ENCODE data around the gene KMT2B. TPM values are rescaled to one million over a fixed set of nuclear protein-coding genes. Genes with fewer than 3 reads are reported as not detected.

Gene KMT2B
- total and polyA plus RNA-seq, 5 donors = 13.8 to 19.1 (median 16.8) TPM

GRCh38 chr19:35776102-35776788 is 58.4 kb downstream of the KMT2B start:
- H3K4me3 ChIP-seq (ENCODE audit: low read length) = peak overlapping the region; percentile 97
- WGBS = 52% methylated on average over 13 of the region's 13 CpGs
- DNase-seq (peak in 1 of 3 donors; percentile 23), ATAC-seq (no peak)
- no peaks in the 10 kb centered on the region for H3K27me3 ChIP-seq (ENCODE audit: control insufficient read depth, insufficient read depth)
- H3K9me3 ChIP-seq (ENCODE audit: control insufficient read depth, low read length) = no peaks in the 10 kb centered on the region
- intact Hi-C loops (cut with DNase I) = no loop called here
- peaks cover 4% of the 10 kb centered on the region for H3K4me1 ChIP-seq (ENCODE audit: control insufficient read depth, insufficient read depth, low read length)
- no peak overlapping the region for H3K27ac ChIP-seq (ENCODE audit: low read length)

DNA sequence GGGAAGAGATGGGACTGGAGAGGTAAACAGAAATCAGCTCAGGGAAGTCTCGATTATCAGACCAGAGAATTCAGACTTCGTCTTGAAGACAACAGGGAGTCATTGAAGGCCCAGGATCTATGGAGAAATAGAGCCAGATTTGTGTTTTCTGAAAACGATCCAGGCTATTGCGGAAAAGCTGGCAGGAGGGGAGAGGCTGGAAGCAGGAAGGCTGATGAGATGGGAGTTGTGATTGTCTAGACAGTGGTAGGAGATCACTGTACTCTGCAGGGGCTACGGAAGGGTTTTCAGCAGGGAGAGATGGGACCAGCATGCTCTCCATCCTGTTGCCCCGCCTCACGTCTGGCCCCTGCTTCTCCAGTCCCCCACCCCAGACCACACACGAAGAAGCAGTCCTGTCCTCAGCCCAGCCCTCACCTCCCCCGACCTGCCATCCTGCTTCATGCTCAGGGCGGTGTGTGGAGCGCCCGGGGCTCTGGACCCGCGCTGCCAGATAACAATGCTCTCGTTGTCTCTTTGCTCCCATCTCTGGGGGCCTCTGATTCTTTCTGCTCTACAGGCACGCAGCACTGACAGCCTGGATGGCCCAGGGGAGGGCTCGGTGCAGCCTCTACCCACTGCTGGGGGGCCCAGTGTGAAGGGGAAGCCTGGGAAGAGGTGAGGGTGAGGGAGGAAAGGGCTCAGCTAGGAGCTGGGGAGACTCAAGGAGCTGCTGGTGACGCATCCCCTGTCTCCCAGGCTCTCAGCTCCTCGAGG is 59.5 kb downstream of the KMT2B start:
- 67% methylated on average over 19 of the region's 19 CpGs for WGBS
- Histone ChIP-seq H3K4me3 (ENCODE audit: low read length) (no peak overlapping the region), H3K4me1 (ENCODE audit: control insufficient read depth, insufficient read depth, low read length) (peaks cover 4% of the 10 kb centered on the region), H3K9me3 (ENCODE audit: control insufficient read depth, low read length) (no peaks in the 10 kb centered on the region), H3K27me3 (ENCODE audit: control insufficient read depth, insufficient read depth) (no peaks in the 10 kb centered on the region), H3K27ac (ENCODE audit: low read length) (no peak overlapping the region)
- DNase-seq = peak in 1 of 3 donors; percentile 45
- intact Hi-C loops (cut with DNase I) = no loop called here
- ATAC-seq = no peak

GRCh38 chr19:35777961-35778360 is 60.2 kb downstream of the KMT2B start:
- 94% methylated on average over 7 of the region's 7 CpGs for WGBS
- intact Hi-C loops (cut with DNase I) = no loop called here

GRCh38 chr19:35779033-35779432 is 61.2 kb downstream of the KMT2B start:
- intact Hi-C loops (cut with DNase I) = no loop called here
- Histone ChIP-seq H3K27me3 (ENCODE audit: control insufficient read depth, insufficient read depth) (no peaks in the 10 kb centered on the region), H3K27ac (ENCODE audit: low read length) (no peak overlapping the region), H3K4me1 (ENCODE audit: control insufficient read depth, insufficient read depth, low read length) (peaks cover 4% of the 10 kb centered on the region), H3K4me3 (ENCODE audit: low read length) (no peak overlapping the region), H3K9me3 (ENCODE audit: control insufficient read depth, low read length) (no peaks in the 10 kb centered on the region)
- no peak for DNase-seq
- 92% methylated on average over 8 of the region's 8 CpGs for WGBS
- ATAC-seq = no peak

More at GRCh38 chr19:35777961-35778360, 60.2 kb downstream of the KMT2B start:
- ATAC-seq = no peak
- Histone ChIP-seq H3K4me3 (ENCODE audit: low read length) (no peak overlapping the region), H3K27ac (ENCODE audit: low read length) (no peak overlapping the region), H3K9me3 (ENCODE audit: control insufficient read depth, low read length) (no peaks in the 10 kb centered on the region), H3K27me3 (ENCODE audit: control insufficient read depth, insufficient read depth) (no peaks in the 10 kb centered on the region), H3K4me1 (ENCODE audit: control insufficient read depth, insufficient read depth, low read length) (peaks cover 4% of the 10 kb centered on the region)
- DNase-seq = no peak

DNA sequence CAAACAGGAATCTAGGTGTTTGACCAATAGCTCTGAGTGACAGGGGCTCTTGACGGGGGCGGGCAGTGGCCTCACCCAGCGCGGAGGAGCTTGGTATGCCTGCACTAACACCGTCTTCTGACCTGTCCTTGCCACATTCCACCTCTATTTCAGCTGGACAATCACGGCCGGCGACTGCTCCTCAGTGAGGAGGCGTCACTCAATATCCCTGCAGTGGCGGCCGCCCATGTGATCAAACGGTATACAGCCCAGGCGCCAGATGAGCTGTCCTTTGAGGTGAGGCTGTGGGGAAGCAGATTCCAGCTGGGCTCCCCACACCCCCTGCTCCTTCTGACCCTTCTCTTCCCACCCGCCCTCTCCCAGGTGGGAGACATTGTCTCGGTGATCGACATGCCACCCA is 62.3 kb downstream of the KMT2B start:
- 91% methylated on average over 16 of the region's 16 CpGs for WGBS
- ATAC-seq (no peak), DNase-seq (no peak)
- Histone ChIP-seq H3K9me3 (ENCODE audit: control insufficient read depth, low read length) (no peaks in the 10 kb centered on the region), H3K4me1 (ENCODE audit: control insufficient read depth, insufficient read depth, low read length) (no peaks in the 10 kb centered on the region), H3K4me3 (ENCODE audit: low read length) (no peak overlapping the region), H3K27me3 (ENCODE audit: control insufficient read depth, insufficient read depth) (no peaks in the 10 kb centered on the region), H3K27ac (ENCODE audit: low read length) (no peak overlapping the region)
- intact Hi-C loops (cut with DNase I) = no loop called here

- 96% methylated on average over 20 of the region's 20 CpGs for WGBS
- intact Hi-C loops (cut with DNase I) = no loop called here
Measured at GRCh38 chr19:35780717-35781116, 62.9 kb downstream of the KMT2B start.

DNA sequence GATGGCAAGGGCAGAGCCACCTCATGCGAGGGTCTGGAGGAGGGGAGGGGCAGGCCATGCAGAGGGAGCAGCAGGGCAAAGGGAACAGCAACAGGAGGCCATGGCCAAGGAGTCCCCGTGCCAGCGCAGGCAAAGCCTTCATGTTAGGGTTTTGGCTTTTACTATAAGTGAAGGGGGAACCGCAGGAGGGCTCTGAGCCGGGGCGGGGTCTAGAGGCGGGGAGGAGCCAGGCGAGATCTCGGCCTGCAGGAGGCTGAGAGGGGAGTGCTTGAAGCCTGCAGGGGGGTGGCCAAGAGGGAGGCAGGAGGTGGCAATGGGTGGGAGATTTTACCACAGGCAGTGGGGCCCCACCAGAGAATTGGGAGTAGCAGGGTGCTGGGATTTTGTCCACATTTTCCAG is 63.8 kb downstream of the KMT2B start:
- ATAC-seq (no peak), DNase-seq (no peak)
- no peaks in the 10 kb centered on the region for H3K9me3 ChIP-seq (ENCODE audit: control insufficient read depth, low read length)
- no peaks in the 10 kb centered on the region for H3K27me3 ChIP-seq (ENCODE audit: control insufficient read depth, insufficient read depth)
- intact Hi-C loops (cut with DNase I) = no loop called here
- WGBS = 73% methylated on average over 9 of the region's 9 CpGs
- H3K4me1 ChIP-seq (ENCODE audit: control insufficient read depth, insufficient read depth, low read length) = no peaks in the 10 kb centered on the region
- no peak overlapping the region for H3K27ac ChIP-seq (ENCODE audit: low read length)
- H3K4me3 ChIP-seq (ENCODE audit: low read length) = no peak overlapping the region

More at GRCh38 chr19:35780717-35781116, 62.9 kb downstream of the KMT2B start:
- Histone ChIP-seq H3K9me3 (ENCODE audit: control insufficient read depth, low read length) (no peaks in the 10 kb centered on the region), H3K4me1 (ENCODE audit: control insufficient read depth, insufficient read depth, low read length) (no peaks in the 10 kb centered on the region), H3K27ac (ENCODE audit: low read length) (no peak overlapping the region), H3K27me3 (ENCODE audit: control insufficient read depth, insufficient read depth) (no peaks in the 10 kb centered on the region), H3K4me3 (ENCODE audit: low read length) (no peak overlapping the region)
- DNase-seq (no peak), ATAC-seq (no peak)

DNA sequence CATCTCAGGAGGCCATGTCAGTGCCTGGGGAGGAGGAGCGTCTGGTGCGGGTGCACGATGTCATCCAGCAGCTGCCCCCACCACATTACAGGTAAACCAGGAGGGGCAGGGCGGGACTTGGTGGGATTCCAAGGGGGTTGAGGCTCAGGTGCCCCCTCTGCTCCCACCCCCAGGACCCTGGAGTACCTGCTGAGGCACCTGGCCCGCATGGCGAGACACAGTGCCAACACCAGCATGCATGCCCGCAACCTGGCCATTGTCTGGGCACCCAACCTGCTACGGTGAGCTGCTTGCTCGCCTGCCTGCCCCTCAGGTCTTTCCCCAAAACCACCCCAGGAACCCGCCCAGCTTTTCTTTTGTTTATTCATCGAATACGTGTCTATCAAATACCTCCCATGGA is 64.8 kb downstream of the KMT2B start:
- no peaks in the 10 kb centered on the region for H3K4me1 ChIP-seq (ENCODE audit: control insufficient read depth, insufficient read depth, low read length)
- H3K27ac ChIP-seq (ENCODE audit: low read length) = no peak overlapping the region
- WGBS = 96% methylated on average over 12 of the region's 12 CpGs
- no peaks in the 10 kb centered on the region for H3K9me3 ChIP-seq (ENCODE audit: control insufficient read depth, low read length)
- ATAC-seq = no peak
- H3K27me3 ChIP-seq (ENCODE audit: control insufficient read depth, insufficient read depth) = no peaks in the 10 kb centered on the region
- no peak overlapping the region for H3K4me3 ChIP-seq (ENCODE audit: low read length)
- intact Hi-C loops (cut with DNase I) = no loop called here
- no peak for DNase-seq

DNA sequence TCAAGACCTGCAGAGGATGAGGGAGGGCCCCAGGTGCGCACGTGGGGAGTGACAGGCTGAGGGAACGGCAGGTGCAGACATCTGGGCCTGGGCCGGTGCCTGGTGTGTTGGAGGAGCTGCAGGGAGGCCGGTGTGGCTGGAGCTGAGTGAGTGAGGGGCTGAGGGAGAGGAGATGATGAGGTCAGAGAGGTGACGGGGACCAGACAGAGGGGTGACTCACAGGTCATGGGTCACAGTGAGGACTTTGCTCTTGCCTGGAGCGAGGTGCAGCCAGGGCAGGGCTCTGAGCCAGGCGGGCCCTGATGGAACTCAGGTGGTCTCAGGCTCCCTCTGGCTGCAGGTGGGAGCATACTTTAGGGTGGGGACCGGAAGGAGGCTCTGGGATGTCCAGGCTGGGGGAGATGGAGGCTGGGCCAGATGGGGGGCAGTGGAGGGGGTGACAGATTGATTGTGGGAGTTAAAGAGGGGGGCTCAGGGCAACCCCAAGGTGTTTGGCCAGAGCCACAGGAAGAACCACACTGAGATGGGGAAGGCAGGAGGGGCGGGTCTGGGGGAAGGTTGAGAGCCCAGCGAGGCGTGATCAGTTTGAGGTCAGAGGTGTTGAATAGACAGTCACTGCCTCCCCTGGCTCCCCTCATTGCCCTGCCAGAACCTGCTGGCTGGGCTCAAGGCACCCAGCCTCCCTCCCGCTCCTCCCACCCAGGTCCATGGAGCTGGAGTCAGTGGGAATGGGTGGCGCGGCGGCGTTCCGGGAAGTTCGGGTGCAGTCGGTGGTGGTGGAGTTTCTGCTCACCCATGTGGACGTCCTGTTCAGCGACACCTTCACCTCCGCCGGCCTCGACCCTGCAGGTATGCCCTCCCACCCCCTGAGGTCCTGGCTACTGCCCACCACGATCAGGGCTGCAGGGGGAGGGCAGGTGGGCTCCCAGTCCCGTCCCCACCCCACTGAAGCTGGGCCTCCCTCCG is 65.9 kb downstream of the KMT2B start:
- no peaks in the 10 kb centered on the region for H3K9me3 ChIP-seq (ENCODE audit: control insufficient read depth, low read length)
- H3K27me3 ChIP-seq (ENCODE audit: control insufficient read depth, insufficient read depth) = no peaks in the 10 kb centered on the region
- no peak overlapping the region for H3K27ac ChIP-seq (ENCODE audit: low read length)
- DNase-seq (no peak), ATAC-seq (no peak)
- 86% methylated on average over 28 of the region's 28 CpGs for WGBS
- intact Hi-C loops (cut with DNase I) = no loop called here
- no peaks in the 10 kb centered on the region for H3K4me1 ChIP-seq (ENCODE audit: control insufficient read depth, insufficient read depth, low read length)
- H3K4me3 ChIP-seq (ENCODE audit: low read length) = no peak overlapping the region

DNA sequence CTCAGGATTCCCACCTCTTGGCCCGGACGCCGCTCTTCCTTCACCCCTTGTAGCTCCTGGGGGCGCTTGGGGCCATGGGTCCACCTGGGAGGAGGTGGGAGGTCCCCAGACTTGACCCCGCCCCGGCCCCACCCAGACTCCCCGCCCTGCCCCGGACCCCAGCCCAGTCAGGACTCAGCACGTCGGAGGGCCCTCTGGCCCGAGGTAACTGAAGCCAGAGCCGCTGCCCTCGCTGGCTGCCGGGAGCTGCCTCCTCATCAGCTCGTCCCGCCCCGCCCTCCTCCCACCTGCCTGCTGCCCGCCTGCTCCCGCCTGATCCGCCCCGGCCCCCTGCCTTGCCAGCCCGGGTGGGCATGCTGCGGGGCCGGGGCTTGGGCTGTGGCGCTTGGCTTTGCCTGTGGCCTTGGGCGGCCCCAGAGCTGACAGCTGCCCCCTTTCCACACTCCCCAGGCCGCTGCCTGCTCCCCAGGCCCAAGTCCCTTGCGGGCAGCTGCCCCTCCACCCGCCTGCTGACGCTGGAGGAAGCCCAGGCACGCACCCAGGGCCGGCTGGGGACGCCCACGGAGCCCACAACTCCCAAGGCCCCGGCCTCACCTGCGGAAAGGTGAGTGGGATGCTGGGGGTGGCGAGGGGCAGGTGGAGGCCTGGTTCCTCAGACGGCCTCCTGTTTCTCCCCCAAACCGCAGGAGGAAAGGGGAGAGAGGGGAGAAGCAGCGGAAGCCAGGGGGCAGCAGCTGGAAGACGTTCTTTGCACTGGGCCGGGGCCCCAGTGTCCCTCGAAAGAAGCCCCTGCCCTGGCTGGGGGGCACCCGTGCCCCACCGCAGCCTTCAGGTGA is 66.9 kb downstream of the KMT2B start:
- ATAC-seq (no peak), DNase-seq (no peak)
- 83% methylated on average over 45 of the region's 45 CpGs for WGBS
- Histone ChIP-seq H3K27ac (ENCODE audit: low read length) (no peak overlapping the region), H3K4me1 (ENCODE audit: control insufficient read depth, insufficient read depth, low read length) (no peaks in the 10 kb centered on the region), H3K27me3 (ENCODE audit: control insufficient read depth, insufficient read depth) (no peaks in the 10 kb centered on the region), H3K4me3 (ENCODE audit: low read length) (no peak overlapping the region), H3K9me3 (ENCODE audit: control insufficient read depth, low read length) (no peaks in the 10 kb centered on the region)
- intact Hi-C loops (cut with DNase I) = no loop called here
